ENCODE data around the gene BTRC. TPM values are rescaled to one million over a fixed set of nuclear protein-coding genes. Genes with fewer than 3 reads are reported as not detected.

The BTRC gene
- total and polyA plus RNA-seq, 2 donors (not counting 3 experiments of a cell fraction or from before 2014, with no cell fraction given), result 11.6 to 18.5 TPM

- H3K36me3 ChIP-seq (ENCODE audit: control insufficient read depth in 2 of 2, extremely low read depth in 1 of 2, insufficient read depth in 2 of 2, low read length in 2 of 2), result no peaks in the 10 kb centered on the region
- TF ChIP-seq FOS (IDR thresholded peaks at IDR 0.05; ENCODE audit: borderline replicate concordance, insufficient read depth, low read length) (peak; percentile 54), POLR2AphosphoS5 (IDR thresholded peaks at IDR 0.05; ENCODE audit: insufficient read depth, low read depth, low read length) (no peak), JUN (IDR thresholded peaks at IDR 0.05; ENCODE audit: borderline replicate concordance, insufficient read depth, insufficient read length, low read depth) (peak; percentile 4)
- no peak overlapping the region for H3K9ac ChIP-seq (replicated peaks; ENCODE audit: extremely low read depth, insufficient read depth, low read length)
- POLR2A ChIA-PET, result no interaction called here
- no peak overlapping the region for H3K27ac ChIP-seq (ENCODE audit: insufficient read depth, low read depth, low read length)
- no peak for DNase-seq (ENCODE audit: low read depth, low spot score)
- no peak overlapping the region for H2AFZ ChIP-seq (ENCODE audit: low read depth, low read length)
- dilution Hi-C loops (cut with MboI; ENCODE audit: extremely low pct_ligation_motif_present, low sequenced_read_pairs), result no loop called here
- H3K9me3 ChIP-seq (replicated peaks; ENCODE audit: control insufficient read depth, insufficient read depth, low read length), result no peaks in the 10 kb centered on the region
- no TSS peak for BruUV-seq (replicated peaks)
- H3K4me3 ChIP-seq (replicated peaks in 1 of 3; ENCODE audit: insufficient read depth in 1 of 3, low read depth in 1 of 3, low read length in 3 of 3), result no peak overlapping the region
- no peak for FAIRE-seq
- H3K9me1 ChIP-seq (replicated peaks; ENCODE audit: control insufficient read depth, extremely low read depth, insufficient read depth, low read length), result no peaks in the 10 kb centered on the region
- peaks cover 13 to 19% of the 10 kb centered on the region in 2 experiments for H3K27me3 ChIP-seq (ENCODE audit: control insufficient read depth in 2 of 2, insufficient read depth in 2 of 2, low read length in 2 of 2)
- no peaks in the 10 kb centered on the region for H3K4me1 ChIP-seq (ENCODE audit: control insufficient read depth, extremely low read depth, insufficient read depth, low read length)
- no peaks in the 10 kb centered on the region for H3K79me2 ChIP-seq (ENCODE audit: control insufficient read depth, insufficient read depth, low read length)
- H3K4me2 ChIP-seq (ENCODE audit: insufficient read depth, low read length), result no peak overlapping the region
- intact Hi-C loops (cut with micrococcal nuclease), result no loop called here
- no peaks in the 10 kb centered on the region for H4K20me1 ChIP-seq (replicated peaks; ENCODE audit: control insufficient read depth, extremely low read depth, insufficient read depth, low read length)
- CTCF ChIA-PET, result no interaction called here
Observed at GRCh38 chr10:101346177-101346576, 7.8 kb upstream of the BTRC start.

GRCh38 chr10:101351017-101351416, 2.9 kb upstream of the BTRC start:
- H3K9me3 ChIP-seq (replicated peaks; ENCODE audit: control insufficient read depth, insufficient read depth, low read length), result no peaks in the 10 kb centered on the region
- FAIRE-seq (no peak), DNase-seq (ENCODE audit: low read depth, low spot score) (no peak)
- intact Hi-C loops (cut with micrococcal nuclease), result loop anchor here (5.0 kb wide), 1 partner anchor 91 kb away; no protein-coding TSS in a partner anchor
- TF ChIP-seq POLR2A (IDR thresholded peaks at IDR 0.05; ENCODE audit: low read depth, low read length) (no peak), MAX (IDR thresholded peaks at IDR 0.05; ENCODE audit: insufficient read depth, insufficient read length) (no peak), GATA2 (IDR thresholded peaks at IDR 0.05; ENCODE audit: insufficient read depth, insufficient read length, low read depth, low read length) (no peak), CTCF (IDR thresholded peaks at IDR 0.05; ENCODE audit: extremely low read depth in 1 of 2, insufficient read depth in 1 of 2, low read depth in 1 of 2, low read length in 2 of 2) (no peak), EZH2 (IDR thresholded peaks at IDR 0.05; ENCODE audit: borderline replicate concordance, low read depth, low read length, severe bottlenecking) (no peak), FOS (IDR thresholded peaks at IDR 0.05; ENCODE audit: borderline replicate concordance, insufficient read depth, low read length) (no peak), POLR2AphosphoS5 (IDR thresholded peaks at IDR 0.05; ENCODE audit: insufficient read depth, low read depth, low read length) (no peak), MYC (IDR thresholded peaks at IDR 0.05; ENCODE audit: low read depth, low read length) (no peak), JUN (IDR thresholded peaks at IDR 0.05; ENCODE audit: borderline replicate concordance, insufficient read depth, insufficient read length, low read depth) (no peak)
- H3K27ac ChIP-seq (ENCODE audit: insufficient read depth, low read depth, low read length), result no peak overlapping the region
- ChIA-PET CTCF (interaction anchor here (1.4 kb wide), 1 partner anchor 116 kb away, joined by 3 read pairs; no protein-coding TSS in a partner anchor), POLR2A (no interaction called here)
- no peak overlapping the region for H2AFZ ChIP-seq (ENCODE audit: low read depth, low read length)
- dilution Hi-C loops (cut with MboI; ENCODE audit: extremely low pct_ligation_motif_present, low sequenced_read_pairs), result no loop called here
- peaks cover 13% of the 10 kb centered on the region for H3K79me2 ChIP-seq (ENCODE audit: control insufficient read depth, insufficient read depth, low read length)
- no peak overlapping the region for H3K4me3 ChIP-seq (replicated peaks in 1 of 3; ENCODE audit: insufficient read depth in 1 of 3, low read depth in 1 of 3, low read length in 3 of 3)
- peaks cover 7 to 13% of the 10 kb centered on the region in 2 experiments for H3K27me3 ChIP-seq (ENCODE audit: control insufficient read depth in 2 of 2, insufficient read depth in 2 of 2, low read length in 2 of 2)
- H3K9ac ChIP-seq (replicated peaks; ENCODE audit: extremely low read depth, insufficient read depth, low read length), result no peak overlapping the region
- BruUV-seq (replicated peaks), result no TSS peak
- H4K20me1 ChIP-seq (replicated peaks; ENCODE audit: control insufficient read depth, extremely low read depth, insufficient read depth, low read length), result no peaks in the 10 kb centered on the region
- no peaks in the 10 kb centered on the region for H3K9me1 ChIP-seq (replicated peaks; ENCODE audit: control insufficient read depth, extremely low read depth, insufficient read depth, low read length)
- peaks cover 11% of the 10 kb centered on the region for H3K4me1 ChIP-seq (ENCODE audit: control insufficient read depth, extremely low read depth, insufficient read depth, low read length)
- no peak overlapping the region for H3K4me2 ChIP-seq (ENCODE audit: insufficient read depth, low read length)
- H3K36me3 ChIP-seq (ENCODE audit: control insufficient read depth in 2 of 2, extremely low read depth in 1 of 2, insufficient read depth in 2 of 2, low read length in 2 of 2), result no peaks in the 10 kb centered on the region
